K562 (cell line): Measurements from ENCODE around the gene PCDHA6. TPM values are rescaled to one million over a fixed set of nuclear protein-coding genes. Genes with fewer than 3 reads are reported as not detected.
A peak's percentile ranks its signal among the peaks of the same experiment; 100 is the strongest.

Source experiments
- CBFA2T2 ChIP-seq: fragments of 450-650 bp; conservative IDR thresholded peaks from 2 replicates; pipeline ENCODE4 v1.6.1; 2017; ENCODE audit warnings: mild to moderate bottlenecking
- JUNB ChIP-seq: fragments of 450-650 bp; formaldehyde crosslinking; conservative IDR thresholded peaks from 2 replicates; pipeline ENCODE4 v1.4.0; 2020; ENCODE audit warnings: mild to moderate bottlenecking
- NFYB ChIP-seq: IDR thresholded peaks from 2 replicates; pipeline ENCODE4 v1.6.1; 2011; ENCODE audit warnings: mild to moderate bottlenecking, moderate library complexity; ENCODE audit not compliant: insufficient read length; ENCODE audit errors: extremely low read depth
- POLR2G ChIP-seq: fragments of 200-400 bp; formaldehyde crosslinking; IDR thresholded peaks from 2 replicates; pipeline ENCODE4 v1.6.1; 2017; ENCODE audit warnings: low read depth, mild to moderate bottlenecking, antibody characterized with exemption, low read length, moderate library complexity
- RAD21 ChIP-seq, 2 experiments: fragments of 250-450 bp in 1 of 2; fragments of 450-650 bp in 1 of 2; sonication (Bioruptor Pico) in 1 of 2; formaldehyde crosslinking in 1 of 2; IDR thresholded peaks in 1 of 2; conservative IDR thresholded peaks in 1 of 2; 2 replicates each; pipeline versions ENCODE4 v1.4.0 to v1.8.0; 2020 to 2022; ENCODE audit warnings: mild to moderate bottlenecking in 2 of 2, moderate library complexity in 1 of 2
- RCOR1 ChIP-seq, 2 experiments: IDR thresholded peaks; 2 replicates each; pipeline ENCODE4 v1.6.1; 2012; ENCODE audit warnings: low read depth in 2 of 2, low read length in 2 of 2, borderline replicate concordance in 1 of 2, improper control_type of control experiment in 1 of 2
- ZNF57 ChIP-seq: fragments of 450-650 bp; formaldehyde crosslinking; IDR thresholded peaks from 2 replicates; pipeline ENCODE4 v1.4.0; 2020; ENCODE audit warnings: mild to moderate bottlenecking, moderate library complexity
- polyA plus RNA-seq, 8 experiments: library from polyadenylated mRNA; depleted of rRNA in 4 of 8; stranded (reverse) in 5 of 8; unstranded in 3 of 8; fragments of >200 nt; fragmentation: Nextera tagmentation in 2 of 8; fragmentation: Illumina TruSeq in 1 of 8; extraction: Ambion mirVana in 2 of 8; extraction: Trizol in 1 of 8; gene quantifications; 2 replicates each; pipeline versions ENCODE4 v1.2.1 to v1.2.3, GENCODE V29; 2011 to 2014; ENCODE audit warnings: inconsistent platforms in 1 of 8, missing spikeins in 1 of 8
- total RNA-seq, 7 experiments: library from RNA; depleted of rRNA in 6 of 7; stranded (reverse); fragments of >200 nt in 6 of 7; fragmentation: Illumina TruSeq in 2 of 7; extraction: Trizol in 2 of 7; gene quantifications; 2 replicates each; pipeline versions ENCODE4 v1.2.1 to v1.2.3, GENCODE V29; 2011 to 2021; ENCODE audit warnings: low replicate concordance in 1 of 7
- TF ChIP-seq, protein P1 (sequence below): fragments of 200-600 bp; sonication (generic); IDR thresholded peaks from one replicate; pipeline ENCODE4 v1.6.1; 2012; ENCODE audit warnings: mild to moderate bottlenecking, low read depth, low read length, inconsistent platforms

Gene PCDHA6
- total and polyA plus RNA-seq, 9 of the 15 experiments (the other 6 are each of a cell fraction or from before 2014, with no cell fraction given), result not detected

DNA sequence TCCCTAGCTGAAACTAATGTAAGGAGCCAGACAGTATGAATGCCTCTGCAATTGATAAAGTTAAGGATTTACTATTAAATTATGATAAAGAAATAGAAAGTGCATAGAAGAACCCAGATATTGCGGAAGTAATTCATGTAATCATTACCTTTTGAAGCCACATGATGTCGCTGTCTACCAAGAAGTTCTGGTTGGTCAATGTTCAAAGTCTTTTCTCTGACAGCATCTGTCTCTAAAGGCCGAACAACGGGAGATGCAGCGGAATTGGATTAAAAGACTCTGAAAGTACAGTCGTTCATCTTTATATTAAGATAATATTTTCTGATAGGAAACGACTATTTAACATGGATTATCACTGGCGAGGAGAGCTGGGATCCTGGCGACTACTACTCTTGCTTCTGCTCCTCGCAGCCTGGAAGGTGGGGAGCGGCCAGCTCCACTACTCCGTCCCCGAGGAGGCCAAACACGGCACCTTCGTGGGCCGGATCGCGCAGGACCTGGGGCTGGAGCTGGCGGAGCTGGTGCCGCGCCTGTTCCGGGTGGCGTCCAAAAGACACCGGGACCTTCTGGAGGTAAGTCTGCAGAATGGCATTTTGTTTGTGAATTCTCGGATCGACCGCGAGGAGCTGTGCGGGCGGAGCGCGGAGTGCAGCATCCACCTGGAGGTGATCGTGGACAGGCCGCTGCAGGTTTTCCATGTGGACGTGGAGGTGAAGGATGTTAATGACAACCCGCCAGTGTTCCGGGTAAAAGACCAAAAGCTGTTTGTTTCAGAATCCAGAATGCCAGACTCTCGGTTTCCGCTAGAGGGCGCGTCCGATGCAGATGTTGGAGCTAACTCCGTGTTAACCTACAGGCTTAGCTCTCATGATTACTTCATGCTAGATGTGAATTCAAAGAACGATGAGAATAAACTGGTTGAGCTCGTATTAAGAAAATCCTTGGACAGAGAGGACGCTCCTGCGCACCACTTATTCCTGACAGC lies 13.5 kb downstream of the PCDHA6 start, which contains the start of gene PCDHA8 (continued):
- TF ChIP-seq RAD21 (CRISPR knock-in tag; conservative IDR thresholded peaks at IDR 0.05 in 1 of 2, IDR thresholded peaks at IDR 0.05 in 1 of 2) (peak in 1 of 2 experiments; percentile 41; a peak in 2 of 4 replicates), ZNF57 (CRISPR knock-in tag) (no peak), RCOR1 (IDR thresholded peaks at IDR 0.05; ENCODE audit: borderline replicate concordance in 1 of 2, low read depth in 2 of 2, low read length in 2 of 2) (no peak), JUNB (no peak), CBFA2T2 (no peak), NFYB (peak; percentile 12), POLR2G (no peak)
- TF ChIP-seq, protein P1, sequence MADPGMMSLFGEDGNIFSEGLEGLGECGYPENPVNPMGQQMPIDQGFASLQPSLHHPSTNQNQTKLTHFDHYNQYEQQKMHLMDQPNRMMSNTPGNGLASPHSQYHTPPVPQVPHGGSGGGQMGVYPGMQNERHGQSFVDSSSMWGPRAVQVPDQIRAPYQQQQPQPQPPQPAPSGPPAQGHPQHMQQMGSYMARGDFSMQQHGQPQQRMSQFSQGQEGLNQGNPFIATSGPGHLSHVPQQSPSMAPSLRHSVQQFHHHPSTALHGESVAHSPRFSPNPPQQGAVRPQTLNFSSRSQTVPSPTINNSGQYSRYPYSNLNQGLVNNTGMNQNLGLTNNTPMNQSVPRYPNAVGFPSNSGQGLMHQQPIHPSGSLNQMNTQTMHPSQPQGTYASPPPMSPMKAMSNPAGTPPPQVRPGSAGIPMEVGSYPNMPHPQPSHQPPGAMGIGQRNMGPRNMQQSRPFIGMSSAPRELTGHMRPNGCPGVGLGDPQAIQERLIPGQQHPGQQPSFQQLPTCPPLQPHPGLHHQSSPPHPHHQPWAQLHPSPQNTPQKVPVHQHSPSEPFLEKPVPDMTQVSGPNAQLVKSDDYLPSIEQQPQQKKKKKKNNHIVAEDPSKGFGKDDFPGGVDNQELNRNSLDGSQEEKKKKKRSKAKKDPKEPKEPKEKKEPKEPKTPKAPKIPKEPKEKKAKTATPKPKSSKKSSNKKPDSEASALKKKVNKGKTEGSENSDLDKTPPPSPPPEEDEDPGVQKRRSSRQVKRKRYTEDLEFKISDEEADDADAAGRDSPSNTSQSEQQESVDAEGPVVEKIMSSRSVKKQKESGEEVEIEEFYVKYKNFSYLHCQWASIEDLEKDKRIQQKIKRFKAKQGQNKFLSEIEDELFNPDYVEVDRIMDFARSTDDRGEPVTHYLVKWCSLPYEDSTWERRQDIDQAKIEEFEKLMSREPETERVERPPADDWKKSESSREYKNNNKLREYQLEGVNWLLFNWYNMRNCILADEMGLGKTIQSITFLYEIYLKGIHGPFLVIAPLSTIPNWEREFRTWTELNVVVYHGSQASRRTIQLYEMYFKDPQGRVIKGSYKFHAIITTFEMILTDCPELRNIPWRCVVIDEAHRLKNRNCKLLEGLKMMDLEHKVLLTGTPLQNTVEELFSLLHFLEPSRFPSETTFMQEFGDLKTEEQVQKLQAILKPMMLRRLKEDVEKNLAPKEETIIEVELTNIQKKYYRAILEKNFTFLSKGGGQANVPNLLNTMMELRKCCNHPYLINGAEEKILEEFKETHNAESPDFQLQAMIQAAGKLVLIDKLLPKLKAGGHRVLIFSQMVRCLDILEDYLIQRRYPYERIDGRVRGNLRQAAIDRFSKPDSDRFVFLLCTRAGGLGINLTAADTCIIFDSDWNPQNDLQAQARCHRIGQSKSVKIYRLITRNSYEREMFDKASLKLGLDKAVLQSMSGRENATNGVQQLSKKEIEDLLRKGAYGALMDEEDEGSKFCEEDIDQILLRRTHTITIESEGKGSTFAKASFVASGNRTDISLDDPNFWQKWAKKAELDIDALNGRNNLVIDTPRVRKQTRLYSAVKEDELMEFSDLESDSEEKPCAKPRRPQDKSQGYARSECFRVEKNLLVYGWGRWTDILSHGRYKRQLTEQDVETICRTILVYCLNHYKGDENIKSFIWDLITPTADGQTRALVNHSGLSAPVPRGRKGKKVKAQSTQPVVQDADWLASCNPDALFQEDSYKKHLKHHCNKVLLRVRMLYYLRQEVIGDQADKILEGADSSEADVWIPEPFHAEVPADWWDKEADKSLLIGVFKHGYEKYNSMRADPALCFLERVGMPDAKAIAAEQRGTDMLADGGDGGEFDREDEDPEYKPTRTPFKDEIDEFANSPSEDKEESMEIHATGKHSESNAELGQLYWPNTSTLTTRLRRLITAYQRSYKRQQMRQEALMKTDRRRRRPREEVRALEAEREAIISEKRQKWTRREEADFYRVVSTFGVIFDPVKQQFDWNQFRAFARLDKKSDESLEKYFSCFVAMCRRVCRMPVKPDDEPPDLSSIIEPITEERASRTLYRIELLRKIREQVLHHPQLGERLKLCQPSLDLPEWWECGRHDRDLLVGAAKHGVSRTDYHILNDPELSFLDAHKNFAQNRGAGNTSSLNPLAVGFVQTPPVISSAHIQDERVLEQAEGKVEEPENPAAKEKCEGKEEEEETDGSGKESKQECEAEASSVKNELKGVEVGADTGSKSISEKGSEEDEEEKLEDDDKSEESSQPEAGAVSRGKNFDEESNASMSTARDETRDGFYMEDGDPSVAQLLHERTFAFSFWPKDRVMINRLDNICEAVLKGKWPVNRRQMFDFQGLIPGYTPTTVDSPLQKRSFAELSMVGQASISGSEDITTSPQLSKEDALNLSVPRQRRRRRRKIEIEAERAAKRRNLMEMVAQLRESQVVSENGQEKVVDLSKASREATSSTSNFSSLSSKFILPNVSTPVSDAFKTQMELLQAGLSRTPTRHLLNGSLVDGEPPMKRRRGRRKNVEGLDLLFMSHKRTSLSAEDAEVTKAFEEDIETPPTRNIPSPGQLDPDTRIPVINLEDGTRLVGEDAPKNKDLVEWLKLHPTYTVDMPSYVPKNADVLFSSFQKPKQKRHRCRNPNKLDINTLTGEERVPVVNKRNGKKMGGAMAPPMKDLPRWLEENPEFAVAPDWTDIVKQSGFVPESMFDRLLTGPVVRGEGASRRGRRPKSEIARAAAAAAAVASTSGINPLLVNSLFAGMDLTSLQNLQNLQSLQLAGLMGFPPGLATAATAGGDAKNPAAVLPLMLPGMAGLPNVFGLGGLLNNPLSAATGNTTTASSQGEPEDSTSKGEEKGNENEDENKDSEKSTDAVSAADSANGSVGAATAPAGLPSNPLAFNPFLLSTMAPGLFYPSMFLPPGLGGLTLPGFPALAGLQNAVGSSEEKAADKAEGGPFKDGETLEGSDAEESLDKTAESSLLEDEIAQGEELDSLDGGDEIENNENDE, result no peak
- TF ChIP-seq, all 486 proteins: peak for 4
